Epithelial cell of esophagus (primary cell): Measurements from ENCODE around the gene TNFRSF14.
"Not testable (repeated sequence)": the region's sequence is repeated elsewhere in the genome, so short reads cannot be mapped to it uniquely, and the experiment has no call there.

Experiments used
- DNase-seq: peaks from one replicate; pipeline ENCODE4 v3.0.0; 2010; ENCODE audit warnings: low read depth
- H3K4me3 ChIP-seq: 2 replicates; pipeline ENCODE4 v1.5.1; 2011; ENCODE audit warnings: mild to moderate bottlenecking, low read length, control low read depth
- TF ChIP-seq, protein P1 (sequence below): IDR thresholded peaks from 2 replicates; pipeline ENCODE4 v1.5.1; 2011; ENCODE audit warnings: low read depth, mild to moderate bottlenecking, low read length, control low read depth, inconsistent platforms; ENCODE audit not compliant: insufficient read depth; ENCODE audit errors: missing control alignments

Gene TNFRSF14

GRCh38 chr1:2571348-2571747 is 15.2 kb downstream of the TNFRSF14 start:
- TF ChIP-seq, protein P1, sequence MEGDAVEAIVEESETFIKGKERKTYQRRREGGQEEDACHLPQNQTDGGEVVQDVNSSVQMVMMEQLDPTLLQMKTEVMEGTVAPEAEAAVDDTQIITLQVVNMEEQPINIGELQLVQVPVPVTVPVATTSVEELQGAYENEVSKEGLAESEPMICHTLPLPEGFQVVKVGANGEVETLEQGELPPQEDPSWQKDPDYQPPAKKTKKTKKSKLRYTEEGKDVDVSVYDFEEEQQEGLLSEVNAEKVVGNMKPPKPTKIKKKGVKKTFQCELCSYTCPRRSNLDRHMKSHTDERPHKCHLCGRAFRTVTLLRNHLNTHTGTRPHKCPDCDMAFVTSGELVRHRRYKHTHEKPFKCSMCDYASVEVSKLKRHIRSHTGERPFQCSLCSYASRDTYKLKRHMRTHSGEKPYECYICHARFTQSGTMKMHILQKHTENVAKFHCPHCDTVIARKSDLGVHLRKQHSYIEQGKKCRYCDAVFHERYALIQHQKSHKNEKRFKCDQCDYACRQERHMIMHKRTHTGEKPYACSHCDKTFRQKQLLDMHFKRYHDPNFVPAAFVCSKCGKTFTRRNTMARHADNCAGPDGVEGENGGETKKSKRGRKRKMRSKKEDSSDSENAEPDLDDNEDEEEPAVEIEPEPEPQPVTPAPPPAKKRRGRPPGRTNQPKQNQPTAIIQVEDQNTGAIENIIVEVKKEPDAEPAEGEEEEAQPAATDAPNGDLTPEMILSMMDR = no peak

DNA sequence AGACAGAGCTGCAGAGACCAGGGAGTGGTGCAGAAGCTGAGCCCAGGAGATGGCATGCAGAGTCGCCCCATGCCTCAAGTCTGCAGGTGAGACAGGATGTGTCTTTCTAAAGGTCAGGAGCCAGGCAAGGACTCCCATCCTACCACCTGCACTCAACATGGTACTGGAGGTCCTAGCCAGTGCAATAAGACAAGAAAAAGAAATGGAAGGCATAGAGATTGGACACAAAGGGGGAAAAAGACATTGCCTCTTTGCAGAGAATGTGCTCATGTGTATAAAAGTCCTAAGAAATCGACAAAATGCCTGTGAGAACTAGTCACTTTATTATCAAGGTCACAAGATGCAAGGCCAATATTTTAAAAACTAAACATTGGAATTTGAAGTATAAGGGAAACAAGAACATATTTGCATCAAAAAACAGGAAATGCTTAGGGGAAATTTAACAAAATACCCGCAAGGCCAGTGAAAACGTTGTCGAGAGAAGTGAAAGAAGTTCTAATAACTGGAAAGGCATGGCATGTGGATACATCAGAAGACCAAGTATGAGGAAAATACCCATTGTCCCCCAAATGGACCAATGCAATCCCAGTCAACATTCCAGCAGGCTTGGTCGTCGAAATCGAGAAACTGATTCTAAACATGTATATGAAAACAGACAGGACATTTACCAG is 17.2 kb downstream of the TNFRSF14 start:
- H3K4me3 ChIP-seq = no peak overlapping the region
- no peak for DNase-seq
- TF ChIP-seq, protein P1 = no peak

More at GRCh38 chr1:2571348-2571747, 15.2 kb downstream of the TNFRSF14 start:
- no peak overlapping the region for H3K4me3 ChIP-seq
- no peak for DNase-seq

DNA sequence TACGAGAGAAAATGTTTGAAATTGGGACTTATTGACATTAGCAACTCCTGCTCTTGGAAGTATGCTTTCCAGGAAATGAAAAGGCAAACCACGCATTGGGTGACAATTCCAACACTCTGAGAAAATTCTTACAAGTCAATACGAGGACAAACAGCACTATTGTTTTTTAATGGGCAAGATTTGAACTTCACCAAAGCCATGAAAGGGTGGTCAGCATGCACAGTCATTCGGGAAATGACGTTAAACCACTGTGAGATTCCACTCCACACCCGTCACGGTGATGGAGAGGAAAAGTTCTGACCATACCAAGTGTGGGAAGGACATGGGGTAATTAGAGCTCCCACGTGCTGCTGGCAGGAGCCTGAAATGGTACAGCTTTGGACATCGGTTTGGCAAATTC is 18.2 kb downstream of the TNFRSF14 start:
- H3K4me3 ChIP-seq = no peak overlapping the region
- no peak for DNase-seq
- TF ChIP-seq, protein P1 = no peak

DNA sequence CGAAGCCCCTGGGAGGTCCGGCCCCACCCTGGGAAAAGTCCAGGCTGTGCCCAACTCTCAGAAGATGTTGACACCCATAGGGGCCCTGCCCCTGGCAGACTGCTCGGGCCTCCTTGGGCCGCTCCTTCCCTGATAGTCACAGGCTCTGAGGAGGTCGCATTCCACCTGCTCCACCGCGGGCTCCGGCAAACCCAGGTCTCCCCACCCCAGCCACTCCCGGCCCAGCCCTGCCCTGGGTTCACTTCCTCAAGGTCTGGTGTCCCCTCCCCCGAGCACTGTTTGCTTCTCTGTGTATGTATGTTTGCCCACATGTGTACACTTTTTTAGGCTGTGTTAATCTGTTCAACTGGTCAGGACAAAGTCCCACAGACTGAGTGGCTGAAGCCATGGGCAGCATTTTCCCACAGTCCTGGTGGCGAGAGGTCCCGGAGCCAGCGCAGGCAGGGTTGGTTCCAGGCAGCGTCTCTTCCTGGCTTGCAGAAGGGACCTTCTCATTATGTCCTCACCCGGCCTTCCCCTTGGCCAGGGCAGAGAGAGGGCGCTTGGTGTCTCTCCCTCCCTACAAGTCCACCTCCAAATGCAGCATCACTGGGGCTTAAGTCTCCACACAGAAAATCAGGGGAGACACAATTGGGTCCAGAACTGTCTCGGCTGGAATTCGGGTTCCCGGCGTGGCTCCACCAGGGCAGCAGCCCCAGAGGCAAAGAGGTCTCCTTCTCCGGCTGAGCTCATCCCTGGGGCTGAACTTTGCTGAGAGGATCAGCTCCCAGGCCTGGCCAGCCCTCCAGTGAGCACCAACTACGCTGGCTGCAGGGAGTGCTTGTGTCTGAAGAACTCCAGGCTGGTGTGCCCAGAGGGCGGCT is 19.9 kb downstream of the TNFRSF14 start:
- H3K4me3 ChIP-seq = no peak overlapping the region
- TF ChIP-seq, protein P1 = no peak
- no peak for DNase-seq

- not testable (repeated sequence) for DNase-seq, H3K4me3 ChIP-seq
These were observed 21.4 kb downstream of the TNFRSF14 start for GRCh38 chr1:2577565-2578075.

DNA sequence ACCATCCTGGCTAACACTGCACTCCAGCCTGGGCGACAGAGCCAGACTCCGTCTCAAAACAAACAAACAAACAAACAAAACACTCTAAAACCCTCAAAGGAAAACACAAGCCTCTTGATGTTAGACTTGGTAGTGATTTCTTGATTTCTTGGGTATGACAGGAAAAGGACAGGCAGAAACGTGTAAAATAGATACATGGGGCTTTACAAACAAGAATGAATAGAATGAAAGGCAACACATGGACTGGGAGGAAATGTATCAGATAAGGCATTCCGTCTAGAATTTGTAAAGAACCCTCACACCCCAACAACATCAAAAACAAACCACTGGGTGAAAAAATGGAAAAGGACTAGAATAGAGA is 22.6 kb downstream of the TNFRSF14 start:
- no peak for DNase-seq
- TF ChIP-seq, protein P1 = no peak
- H3K4me3 ChIP-seq = no peak overlapping the region

DNA sequence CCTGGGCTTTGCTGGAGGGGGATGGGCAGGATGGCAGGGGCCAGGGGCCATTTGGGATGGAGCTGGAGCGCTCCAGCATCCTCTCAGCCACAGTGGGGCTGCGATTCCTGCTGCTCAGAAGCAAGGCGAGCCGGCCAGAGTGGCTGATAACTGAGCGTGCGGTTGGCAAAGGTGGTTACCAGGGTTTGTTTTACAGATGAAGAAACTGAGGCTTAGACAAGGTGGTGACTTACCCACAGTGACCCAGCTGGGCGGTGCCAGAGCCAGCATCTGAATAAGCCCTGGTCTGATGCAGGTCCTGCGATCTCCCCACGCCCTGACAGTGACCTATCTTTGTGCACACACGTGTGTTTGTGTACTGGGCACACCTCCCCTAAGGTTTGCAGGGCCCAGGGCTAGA is 24.5 kb downstream of the TNFRSF14 start:
- no peak for DNase-seq
- TF ChIP-seq, protein P1 = no peak
- no peak overlapping the region for H3K4me3 ChIP-seq
